Spleen (tissue), 11 donors: ENCODE measurements around the gene RAB1B. TPM values are rescaled to one million over a fixed set of nuclear protein-coding genes. Genes with fewer than 3 reads are reported as not detected.

Source experiments
- DNase-seq: peaks from one replicate; pipeline ENCODE4 v3.0.0-alpha.2; 2020
- H3K27ac ChIP-seq, 8 donors: fragments of 200-600 bp; sonication (generic) in 7 of 8; 1 replicate in 4 of 8; 2 replicates in 4 of 8; pipeline versions ENCODE4 v1.5.0 to v1.8.0; 2016 to 2021; ENCODE audit warnings: inconsistent platforms in 4 of 8, mild to moderate bottlenecking in 4 of 8, moderate library complexity in 1 of 8
- H3K27me3 ChIP-seq, 7 donors: fragments of 200-600 bp; sonication (generic) in 6 of 7; replicated peaks in 1 of 7; 1 replicate in 4 of 7; 2 replicates in 3 of 7; pipeline versions ENCODE4 v1.5.0 to v1.8.0; 2016 to 2021; ENCODE audit warnings: inconsistent platforms in 3 of 7, mild to moderate bottlenecking in 1 of 7
- H3K36me3 ChIP-seq, 6 donors: fragments of 200-600 bp; sonication (generic) in 5 of 6; 1 replicate in 4 of 6; 2 replicates in 2 of 6; pipeline versions ENCODE4 v1.5.0 to v1.8.0; 2016 to 2021; ENCODE audit warnings: inconsistent platforms in 2 of 6
- H3K4me1 ChIP-seq, 6 donors: fragments of 200-600 bp; sonication (generic) in 5 of 6; 1 replicate in 3 of 6; 2 replicates in 3 of 6; pipeline versions ENCODE4 v1.5.0 to v1.8.0; 2016 to 2021; ENCODE audit warnings: inconsistent platforms in 3 of 6
- H3K4me3 ChIP-seq, 8 donors: fragments of 200-600 bp; sonication (generic) in 7 of 8; 1 replicate in 4 of 8; 2 replicates in 4 of 8; pipeline versions ENCODE4 v1.5.0 to v1.8.0; 2016 to 2021; ENCODE audit warnings: inconsistent platforms in 4 of 8, mild to moderate bottlenecking in 4 of 8, moderate library complexity in 2 of 8
- H3K9me3 ChIP-seq, 8 donors: fragments of 200-600 bp; sonication (generic) in 7 of 8; 1 replicate in 4 of 8; 2 replicates in 4 of 8; pipeline versions ENCODE4 v1.5.0 to v1.8.0; 2016 to 2021; ENCODE audit warnings: inconsistent platforms in 4 of 8
- POLR2A ChIP-seq, 3 donors: fragments of 450-650 bp; IDR thresholded peaks; one replicate each; pipeline ENCODE4 v1.5.1; 2017; ENCODE audit warnings: antibody characterized with exemption in 3 of 3, mild to moderate bottlenecking in 1 of 3
- POLR2AphosphoS5 ChIP-seq, 3 donors: sonication (generic); formaldehyde crosslinking; IDR thresholded peaks; one replicate each; pipeline ENCODE4 v1.5.1; 2017; ENCODE audit warnings: antibody characterized with exemption in 3 of 3
- WGBS, 5 donors: extraction: QIAGEN DNeasy Blood & Tissue Kit in 3 of 5; methylation state at CpG; one replicate each; pipeline versions ENCODE4 v1.1.5 to v1.1.7; 2013 to 2018; 5-methylcytosine and 5-hydroxymethylcytosine counted together
- intact Hi-C: fragments of 100-400 bp; cut with DNase I; formaldehyde crosslinking; loops from one replicate; pipeline ENCODE4 v1.15.0; 2023; ENCODE audit warnings: low total_unique reads
- polyA plus RNA-seq, 3 donors: library from polyadenylated mRNA; stranded (reverse); fragments of 200-250 nt; gene quantifications; one replicate each; pipeline ENCODE4 v1.2.1, GENCODE V29; 2013
- total RNA-seq, 7 donors: library from RNA; depleted of rRNA in 3 of 7; stranded (reverse); fragments of >200 nt in 3 of 7; fragmentation: NEBNext Ultra II Directional in 4 of 7; extraction: Animal tissue kit (Norgen Biotek cat#: 25700) in 4 of 7; gene quantifications; one replicate each; pipeline versions ENCODE4 v1.1.0 to v1.2.1, GENCODE V29; 2016 to 2021
- TF ChIP-seq, protein P1 (sequence below), 11 experiments: fragments of 200-600 bp in 7 of 11; fragments of 450-650 bp in 4 of 11; sonication (generic) in 4 of 11; IDR thresholded peaks in 8 of 11; conservative IDR thresholded peaks in 3 of 11; 1 replicate in 7 of 11; 2 replicates in 4 of 11; pipeline versions ENCODE4 v1.4.0 to v1.8.0; 2016 to 2021; ENCODE audit warnings: antibody characterized with exemption in 11 of 11, inconsistent platforms in 4 of 11, mild to moderate bottlenecking in 1 of 11
- donor health status: healthy with polysubstance abuse.
- donor health status: DM: no; HTN: no; CAD: no; lungs with moderate emphysema.
- donor health status: DM: no; HTN: no; CAD: no.
- donor health status: Bipolar disorder and iron deficiency.
- donor health status: healthy.
- donor health status: DM: no; HTN: no; CAD: no.
- donor health status: DM: yes; HTN: yes; CAD: no.

The RAB1B gene
- total and polyA plus RNA-seq, 10 donors: 66.8 to 150 (median 116) TPM

GRCh38 chr11:66321606-66322005 is 53.2 kb downstream of the RAB1B start:
- 83 to 95% (median 94%) methylated on average over 4 of the region's 4 CpGs for WGBS, 5 donors

GRCh38 chr11:66322732-66323427 is 54.4 kb downstream of the RAB1B start:
- Histone ChIP-seq H3K36me3 (no peaks in the 10 kb centered on the region), H3K27ac (no peak overlapping the region), H3K4me1 (peaks cover 10 to 52% (median 35%) of the 10 kb centered on the region in 6 donors), H3K9me3 (no peaks in the 10 kb centered on the region), H3K27me3 (peaks cover 0 to 2% (median 0%) of the 10 kb centered on the region in 7 donors), H3K4me3 (no peak overlapping the region)
- intact Hi-C loops: no loop called here
- TF ChIP-seq, protein P1, sequence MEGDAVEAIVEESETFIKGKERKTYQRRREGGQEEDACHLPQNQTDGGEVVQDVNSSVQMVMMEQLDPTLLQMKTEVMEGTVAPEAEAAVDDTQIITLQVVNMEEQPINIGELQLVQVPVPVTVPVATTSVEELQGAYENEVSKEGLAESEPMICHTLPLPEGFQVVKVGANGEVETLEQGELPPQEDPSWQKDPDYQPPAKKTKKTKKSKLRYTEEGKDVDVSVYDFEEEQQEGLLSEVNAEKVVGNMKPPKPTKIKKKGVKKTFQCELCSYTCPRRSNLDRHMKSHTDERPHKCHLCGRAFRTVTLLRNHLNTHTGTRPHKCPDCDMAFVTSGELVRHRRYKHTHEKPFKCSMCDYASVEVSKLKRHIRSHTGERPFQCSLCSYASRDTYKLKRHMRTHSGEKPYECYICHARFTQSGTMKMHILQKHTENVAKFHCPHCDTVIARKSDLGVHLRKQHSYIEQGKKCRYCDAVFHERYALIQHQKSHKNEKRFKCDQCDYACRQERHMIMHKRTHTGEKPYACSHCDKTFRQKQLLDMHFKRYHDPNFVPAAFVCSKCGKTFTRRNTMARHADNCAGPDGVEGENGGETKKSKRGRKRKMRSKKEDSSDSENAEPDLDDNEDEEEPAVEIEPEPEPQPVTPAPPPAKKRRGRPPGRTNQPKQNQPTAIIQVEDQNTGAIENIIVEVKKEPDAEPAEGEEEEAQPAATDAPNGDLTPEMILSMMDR (IDR thresholded peaks at IDR 0.05 in 8 of 11, conservative IDR thresholded peaks at IDR 0.05 in 3 of 11): no peak
- TF ChIP-seq POLR2A (IDR thresholded peaks at IDR 0.05): no peak
- TF ChIP-seq POLR2AphosphoS5 (IDR thresholded peaks at IDR 0.05): no peak
- 77 to 86% (median 82%) methylated on average over 9 to 11 of the region's 11 CpGs for WGBS, 5 donors
- no peak for DNase-seq

More at GRCh38 chr11:66321606-66322005, 53.2 kb downstream of the RAB1B start:
- no peaks in the 10 kb centered on the region for H3K36me3 ChIP-seq
- TF ChIP-seq POLR2A (IDR thresholded peaks at IDR 0.05) (no peak), POLR2AphosphoS5 (IDR thresholded peaks at IDR 0.05) (no peak)
- TF ChIP-seq, protein P1 (IDR thresholded peaks at IDR 0.05 in 8 of 11, conservative IDR thresholded peaks at IDR 0.05 in 3 of 11): no peak
- H3K27ac ChIP-seq: no peak overlapping the region
- no peak overlapping the region for H3K4me3 ChIP-seq
- intact Hi-C loops: no loop called here
- H3K27me3 ChIP-seq: peaks cover 0 to 14% (median 0%) of the 10 kb centered on the region in 7 donors
- no peak for DNase-seq
- H3K4me1 ChIP-seq: peaks cover 13 to 52% (median 36%) of the 10 kb centered on the region in 6 donors
- H3K9me3 ChIP-seq: no peaks in the 10 kb centered on the region

- Histone ChIP-seq H3K4me3 (no peak overlapping the region), H3K4me1 (peaks cover 10 to 52% (median 35%) of the 10 kb centered on the region in 6 donors), H3K27ac (no peak overlapping the region), H3K9me3 (no peaks in the 10 kb centered on the region), H3K27me3 (no peaks in the 10 kb centered on the region), H3K36me3 (no peaks in the 10 kb centered on the region)
- WGBS, 5 donors: 93 to 100% (median 96%) methylated on average over 1 of the region's 1 CpG
- intact Hi-C loops: no loop called here
- no peak for DNase-seq
- TF ChIP-seq POLR2AphosphoS5 (IDR thresholded peaks at IDR 0.05): no peak
- TF ChIP-seq POLR2A (IDR thresholded peaks at IDR 0.05): no peak
- TF ChIP-seq, protein P1 (IDR thresholded peaks at IDR 0.05 in 8 of 11, conservative IDR thresholded peaks at IDR 0.05 in 3 of 11): no peak
Observed at GRCh38 chr11:66323684-66324083, 55.2 kb downstream of the RAB1B start.

- Histone ChIP-seq H3K27ac (no peak overlapping the region), H3K4me1 (peaks cover 16 to 53% (median 36%) of the 10 kb centered on the region in 6 donors), H3K36me3 (no peaks in the 10 kb centered on the region), H3K4me3 (no peak overlapping the region), H3K9me3 (no peaks in the 10 kb centered on the region), H3K27me3 (no peaks in the 10 kb centered on the region)
- intact Hi-C loops: no loop called here
- WGBS, 5 donors: 72 to 88% (median 84%) methylated on average over 10 of the region's 10 CpGs
- no peak for DNase-seq
- TF ChIP-seq POLR2A (IDR thresholded peaks at IDR 0.05): no peak
- TF ChIP-seq, protein P1 (IDR thresholded peaks at IDR 0.05 in 8 of 11, conservative IDR thresholded peaks at IDR 0.05 in 3 of 11): no peak
- no peak for TF ChIP-seq POLR2AphosphoS5 (IDR thresholded peaks at IDR 0.05)
Observed at GRCh38 chr11:66324664-66325063, 56.2 kb downstream of the RAB1B start.
